GM18870 (cell line): Measurements from ENCODE around the gene DAB2.
A peak's percentile ranks its signal among the peaks of the same experiment; 100 is the strongest.

Experiments used
- ATAC-seq: cut with Tn5 transposase; IDR thresholded peaks from one replicate; pipeline ENCODE4 v1.9.1; 2021; ENCODE audit warnings: moderate library complexity; ENCODE audit not compliant: unreplicated experiment

DAB2 gene

GRCh38 chr5:39424736-39425637, at the start of gene DAB2:
DAB2 (minus strand) TSS chr5:39424980; CDS start chr5:39394320, 30,660 bp downstream.
- ATAC-seq: no peak

DNA sequence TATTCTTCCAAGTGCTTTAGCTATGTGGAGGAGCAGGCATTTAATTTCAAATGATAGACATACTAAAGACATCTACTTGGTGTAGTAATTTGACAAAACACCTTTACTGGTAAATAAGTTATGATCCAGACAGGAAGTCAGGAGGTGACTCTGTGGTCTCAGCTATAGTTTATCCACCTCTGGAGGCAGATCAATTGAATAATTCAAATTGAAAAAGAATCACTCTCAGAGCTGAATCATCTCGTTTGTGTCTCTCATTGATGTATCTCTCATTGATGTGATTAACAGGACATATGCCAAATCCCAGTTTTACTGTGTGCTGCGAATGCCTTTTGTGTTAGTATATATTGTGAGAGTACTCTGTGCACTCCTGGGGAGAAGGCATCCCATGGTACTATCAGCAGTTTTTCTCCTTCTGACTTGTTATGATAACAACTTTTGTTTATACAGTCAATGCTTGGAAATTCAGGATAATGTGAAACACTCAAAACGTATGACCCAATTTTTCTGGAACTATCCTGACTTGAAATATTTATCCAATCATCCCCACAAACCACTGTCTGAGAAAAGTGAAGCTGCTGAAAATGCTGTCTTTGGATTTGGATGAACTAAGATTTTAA, 48.5 kb upstream of the DAB2 start:
- no peak for ATAC-seq

- ATAC-seq: no peak
These were observed 47.2 kb upstream of the DAB2 start for GRCh38 chr5:39471836-39472508.

- no peak for ATAC-seq
These were observed 46.0 kb upstream of the DAB2 start for GRCh38 chr5:39470811-39471210.

DNA sequence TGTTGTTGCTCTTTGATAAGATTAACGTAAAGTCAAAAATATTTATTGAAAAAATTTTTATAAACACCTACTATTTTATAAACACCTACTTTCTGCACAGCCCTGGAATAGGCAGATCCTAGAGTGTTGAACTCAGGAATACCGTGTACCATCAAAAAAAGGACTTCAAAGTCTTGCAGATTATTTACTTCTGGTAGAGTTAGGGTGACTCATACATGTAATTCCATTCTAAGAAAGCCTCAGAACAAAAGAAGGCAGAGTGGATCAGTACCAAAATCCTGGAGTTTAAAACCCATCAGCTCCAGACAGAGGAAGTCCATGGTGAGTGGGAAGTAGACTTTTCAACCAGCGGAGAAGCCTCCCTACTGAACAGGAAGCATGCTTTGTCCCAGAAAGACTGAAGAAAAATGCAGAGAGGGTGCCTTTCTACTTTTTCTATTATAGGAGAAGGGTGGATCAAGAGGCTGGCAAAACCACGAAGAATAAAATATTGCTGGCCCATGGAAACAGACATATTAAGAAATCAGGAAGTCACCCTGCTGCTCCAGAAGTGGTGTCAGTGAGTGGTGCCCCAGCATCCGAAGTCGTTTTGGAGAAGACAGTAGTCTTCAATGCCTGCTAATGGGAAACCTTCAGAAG, 45.1 kb upstream of the DAB2 start:
- ATAC-seq: no peak

GRCh38 chr5:39469176-39469575, 44.4 kb upstream of the DAB2 start:
- ATAC-seq: no peak

- ATAC-seq: no peak
These were observed 42.1 kb upstream of the DAB2 start for GRCh38 chr5:39466846-39467245.

DNA sequence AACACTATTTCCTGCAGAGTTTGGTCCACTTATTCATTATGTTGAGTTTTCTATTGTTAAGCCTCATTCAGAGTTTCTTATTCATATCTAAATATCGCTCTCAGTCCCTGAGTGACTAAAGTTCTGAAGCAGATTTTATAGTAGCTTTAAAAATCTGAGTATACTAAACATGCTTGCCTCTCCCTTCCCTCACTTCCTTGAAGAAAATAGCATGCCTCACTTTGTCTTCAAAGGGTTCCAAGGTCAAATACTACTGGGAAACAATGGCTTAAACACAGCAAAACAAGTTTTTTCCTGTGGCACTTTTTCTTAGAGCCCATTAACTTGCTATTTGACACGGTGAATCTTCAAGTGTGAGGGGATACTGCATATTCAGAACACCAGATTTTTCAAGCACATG, 41.1 kb upstream of the DAB2 start:
- ATAC-seq: no peak

GRCh38 chr5:39465097-39465496, 40.3 kb upstream of the DAB2 start:
- ATAC-seq: no peak

GRCh38 chr5:39464088-39464487, 39.3 kb upstream of the DAB2 start:
- ATAC-seq: no peak

- no peak for ATAC-seq
These were observed 37.4 kb upstream of the DAB2 start for GRCh38 chr5:39462211-39462610.

DNA sequence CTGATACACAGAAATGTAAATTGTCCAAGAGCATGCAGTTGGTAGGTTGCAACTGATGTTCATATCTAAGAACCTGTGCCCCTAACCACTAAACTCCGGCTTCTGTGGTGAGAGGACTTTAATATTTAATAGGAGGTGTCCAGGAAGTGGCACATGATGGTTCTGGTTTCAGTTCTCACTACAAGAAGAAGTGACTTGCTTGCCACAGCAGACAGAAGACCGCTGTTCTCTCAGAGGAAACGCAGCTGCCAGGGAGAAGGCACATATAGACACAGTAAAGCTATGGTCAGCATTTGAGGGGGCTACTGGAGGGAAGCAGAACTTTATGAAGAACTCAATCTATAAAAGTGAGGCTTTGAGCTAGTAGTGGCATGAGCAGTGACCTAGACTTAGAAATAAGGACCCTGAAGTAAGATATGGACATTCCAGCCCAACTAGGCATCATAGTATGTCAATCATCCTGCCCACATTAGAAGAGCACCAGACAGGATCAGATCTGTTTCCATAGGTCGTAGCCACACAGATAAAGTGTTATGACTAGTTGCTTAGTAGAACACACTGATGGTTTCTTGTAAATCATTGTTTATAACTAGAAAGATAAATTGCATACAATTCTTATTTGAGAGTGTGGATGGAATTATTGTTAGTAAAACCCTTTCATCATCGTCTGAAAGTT, 36.4 kb upstream of the DAB2 start:
- peak; percentile 95 for ATAC-seq

DNA sequence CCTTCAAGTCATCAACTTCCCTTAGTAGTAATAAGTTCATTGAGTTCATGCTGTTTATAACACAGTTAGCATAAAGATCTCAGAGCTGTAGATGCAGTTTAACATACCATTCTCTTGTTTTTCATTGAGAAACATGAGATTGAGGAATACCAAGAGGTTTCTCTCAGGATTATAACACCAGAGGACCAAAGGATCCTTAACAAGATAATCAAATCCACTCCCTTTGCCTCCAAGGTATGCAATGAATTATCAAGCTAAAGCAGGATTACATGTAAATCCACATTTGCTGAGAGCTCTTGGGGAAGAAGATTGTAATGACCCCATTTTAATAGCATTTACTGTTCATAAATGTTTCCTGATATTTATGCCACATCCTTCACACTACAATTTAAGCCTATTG, 35.1 kb upstream of the DAB2 start:
- ATAC-seq: no peak

- ATAC-seq: no peak
These were observed 34.3 kb upstream of the DAB2 start for GRCh38 chr5:39459071-39459470.

GRCh38 chr5:39455645-39456044, 30.9 kb upstream of the DAB2 start:
- ATAC-seq: no peak

- ATAC-seq: no peak
These were observed 28.8 kb upstream of the DAB2 start for GRCh38 chr5:39453606-39454005.

GRCh38 chr5:39452846-39453245, 28.1 kb upstream of the DAB2 start:
- ATAC-seq: no peak

GRCh38 chr5:39451276-39451941, 26.6 kb upstream of the DAB2 start:
- no peak for ATAC-seq

DNA sequence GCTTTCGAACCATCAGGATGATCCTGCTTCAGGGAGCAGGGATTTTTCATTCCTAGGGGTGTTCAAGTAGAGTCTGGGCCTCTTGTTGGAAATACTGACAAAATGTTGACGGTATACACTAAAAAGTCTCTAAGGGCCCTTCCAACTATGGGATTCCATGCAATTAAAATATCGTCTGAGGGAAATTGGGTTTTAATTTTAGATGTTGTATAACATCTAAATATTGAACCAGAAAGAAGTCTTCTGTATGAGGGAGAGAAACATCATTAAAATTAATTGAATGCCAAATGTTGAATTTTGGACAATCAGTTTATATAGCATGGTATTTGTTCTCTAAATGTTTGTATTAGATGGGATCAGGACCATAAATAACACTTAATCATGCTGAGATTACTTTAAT, 25.7 kb upstream of the DAB2 start:
- no peak for ATAC-seq

- no peak for ATAC-seq
These were observed 24.8 kb upstream of the DAB2 start for GRCh38 chr5:39449591-39449990.
